Glutamatergic neuron (in vitro differentiated cells): ENCODE data around the gene TMEM39B. TPM values are rescaled to one million over a fixed set of nuclear protein-coding genes. Genes with fewer than 3 reads are reported as not detected.

Source experiments
- DNase-seq: peaks from one replicate; pipeline ENCODE4 v3.0.0; 2022
- H3K27ac Mint-ChIP-seq: one replicate; pipeline ENCODE4 v1.8.0; 2020; ENCODE audit warnings: mild to moderate bottlenecking, mixed read lengths, inconsistent platforms; ENCODE audit not compliant: unreplicated experiment
- H3K27me3 Mint-ChIP-seq: one replicate; pipeline ENCODE4 v1.8.0; 2020; ENCODE audit warnings: mild to moderate bottlenecking, moderate library complexity, mixed read lengths, inconsistent platforms; ENCODE audit not compliant: unreplicated experiment
- H3K36me3 Mint-ChIP-seq: one replicate; pipeline ENCODE4 v1.8.0; 2020; ENCODE audit warnings: mild to moderate bottlenecking, mixed read lengths, inconsistent platforms; ENCODE audit not compliant: unreplicated experiment
- H3K4me1 Mint-ChIP-seq: one replicate; pipeline ENCODE4 v1.8.0; 2020; ENCODE audit warnings: mild to moderate bottlenecking, low read depth, mixed read lengths, inconsistent platforms; ENCODE audit not compliant: unreplicated experiment
- H3K4me3 Mint-ChIP-seq: one replicate; pipeline ENCODE4 v1.8.0; 2020; ENCODE audit warnings: mild to moderate bottlenecking, mixed read lengths, inconsistent platforms; ENCODE audit not compliant: unreplicated experiment
- H3K9me3 Mint-ChIP-seq: one replicate; pipeline ENCODE4 v1.8.0; 2020; ENCODE audit warnings: mild to moderate bottlenecking, moderate library complexity, mixed read lengths, inconsistent platforms; ENCODE audit not compliant: unreplicated experiment
- total RNA-seq: library from RNA; stranded (reverse); fragmentation: NEBNext Ultra II Directional; extraction: Animal tissue kit (Norgen Biotek cat#: 25700); gene quantifications from one replicate; pipeline ENCODE4 v1.2.1, GENCODE V29; 2021; ENCODE audit not compliant: unreplicated experiment
- TF ChIP-seq, protein P1 (sequence below): fragments of 200-600 bp; sonication (generic); IDR thresholded peaks from one replicate; pipeline ENCODE4 v1.5.0; 2021; ENCODE audit not compliant: partially characterized antibody, unreplicated experiment

Gene TMEM39B
- total RNA-seq, 1 donor from 2014 or later, result 23.2 TPM

DNA sequence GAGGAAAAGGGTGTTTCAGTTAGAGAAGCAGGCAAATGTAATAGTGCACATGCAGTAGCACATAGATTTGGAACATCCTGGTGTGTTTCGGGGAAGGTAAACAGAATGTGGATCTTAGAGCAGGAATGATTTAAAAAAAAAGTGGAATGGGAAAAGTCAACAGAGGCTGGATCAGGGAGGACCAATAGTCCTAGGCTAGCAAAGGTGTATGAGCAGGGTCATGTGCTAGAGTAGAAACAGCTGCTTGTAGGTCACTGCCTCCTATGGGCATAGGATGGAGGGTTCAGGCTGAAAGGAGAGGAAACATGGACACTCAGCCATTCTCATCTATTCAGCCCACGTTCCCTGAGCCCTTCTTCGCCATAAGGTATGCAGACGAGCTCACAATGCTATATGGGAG lies 31.4 kb downstream of the TMEM39B start:
- Mint-ChIP-seq H3K9me3 (peaks cover 3% of the 10 kb centered on the region), H3K4me1 (peaks cover under 1% of the 10 kb centered on the region), H3K4me3 (no peak overlapping the region), H3K36me3 (peaks cover 5% of the 10 kb centered on the region), H3K27ac (no peak overlapping the region), H3K27me3 (no peaks in the 10 kb centered on the region)
- DNase-seq, result no peak
- TF ChIP-seq, protein P1, sequence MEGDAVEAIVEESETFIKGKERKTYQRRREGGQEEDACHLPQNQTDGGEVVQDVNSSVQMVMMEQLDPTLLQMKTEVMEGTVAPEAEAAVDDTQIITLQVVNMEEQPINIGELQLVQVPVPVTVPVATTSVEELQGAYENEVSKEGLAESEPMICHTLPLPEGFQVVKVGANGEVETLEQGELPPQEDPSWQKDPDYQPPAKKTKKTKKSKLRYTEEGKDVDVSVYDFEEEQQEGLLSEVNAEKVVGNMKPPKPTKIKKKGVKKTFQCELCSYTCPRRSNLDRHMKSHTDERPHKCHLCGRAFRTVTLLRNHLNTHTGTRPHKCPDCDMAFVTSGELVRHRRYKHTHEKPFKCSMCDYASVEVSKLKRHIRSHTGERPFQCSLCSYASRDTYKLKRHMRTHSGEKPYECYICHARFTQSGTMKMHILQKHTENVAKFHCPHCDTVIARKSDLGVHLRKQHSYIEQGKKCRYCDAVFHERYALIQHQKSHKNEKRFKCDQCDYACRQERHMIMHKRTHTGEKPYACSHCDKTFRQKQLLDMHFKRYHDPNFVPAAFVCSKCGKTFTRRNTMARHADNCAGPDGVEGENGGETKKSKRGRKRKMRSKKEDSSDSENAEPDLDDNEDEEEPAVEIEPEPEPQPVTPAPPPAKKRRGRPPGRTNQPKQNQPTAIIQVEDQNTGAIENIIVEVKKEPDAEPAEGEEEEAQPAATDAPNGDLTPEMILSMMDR, result no peak

DNA sequence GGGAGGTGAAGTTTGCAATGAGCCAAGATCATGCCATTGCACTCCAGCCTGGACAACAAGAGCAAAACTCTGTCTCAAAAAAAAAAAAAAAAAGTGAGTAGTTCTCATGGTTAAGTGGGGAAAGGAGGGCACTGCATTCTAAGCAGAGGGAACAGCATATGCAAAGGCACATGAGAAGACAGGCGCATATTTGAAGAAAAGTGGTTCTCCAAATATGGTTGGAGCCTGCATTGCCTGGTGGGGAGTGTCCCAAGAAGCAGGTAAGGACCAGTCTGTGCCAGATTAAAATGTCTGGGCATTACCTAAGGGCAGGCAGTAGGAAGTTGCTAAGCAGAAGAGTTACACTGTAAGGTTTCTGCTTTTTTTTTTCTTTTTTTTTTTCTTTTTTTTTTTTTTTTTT lies 32.6 kb downstream of the TMEM39B start:
- no peak for DNase-seq
- TF ChIP-seq, protein P1, result no peak
- Mint-ChIP-seq H3K4me3 (no peak overlapping the region), H3K36me3 (peaks cover 5% of the 10 kb centered on the region), H3K9me3 (peaks cover 3% of the 10 kb centered on the region), H3K27ac (no peak overlapping the region), H3K27me3 (no peaks in the 10 kb centered on the region), H3K4me1 (peaks cover 4% of the 10 kb centered on the region)

DNA sequence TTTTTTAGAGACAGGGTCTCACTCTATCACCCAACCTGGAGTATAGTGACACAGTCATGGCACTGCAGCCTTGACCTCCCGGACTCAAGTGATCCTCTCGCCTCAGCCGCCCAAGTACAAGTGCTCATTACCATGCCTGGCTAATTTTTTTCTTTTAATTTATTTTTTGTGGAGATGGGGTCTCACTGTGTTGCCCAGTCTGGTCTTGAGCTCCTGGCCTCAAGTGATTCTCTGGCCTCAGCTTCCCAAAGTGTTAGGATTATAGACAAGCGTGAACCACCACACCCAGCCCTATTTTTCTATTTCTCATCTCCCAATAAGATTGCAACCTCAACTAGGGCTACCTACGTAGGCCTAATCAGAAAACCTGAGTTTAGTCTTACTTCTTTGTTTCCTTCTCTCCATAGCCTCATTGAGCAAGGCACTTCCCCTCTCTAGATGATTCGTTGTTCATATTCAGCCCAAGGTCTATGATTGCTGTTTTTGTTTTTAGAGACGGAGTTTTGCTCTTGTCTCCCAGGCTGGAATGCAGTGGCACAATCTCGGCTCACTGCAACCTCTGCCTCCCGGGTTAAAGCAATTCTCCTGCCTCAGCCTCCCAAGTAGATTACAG lies 34.0 kb downstream of the TMEM39B start:
- no peak overlapping the region for H3K27ac Mint-ChIP-seq
- DNase-seq, result no peak
- H3K36me3 Mint-ChIP-seq, result peaks cover 3% of the 10 kb centered on the region
- H3K27me3 Mint-ChIP-seq, result no peaks in the 10 kb centered on the region
- peak overlapping the region; percentile 10 for H3K4me3 Mint-ChIP-seq
- H3K4me1 Mint-ChIP-seq, result peaks cover 6% of the 10 kb centered on the region
- peaks cover 3% of the 10 kb centered on the region for H3K9me3 Mint-ChIP-seq
- TF ChIP-seq, protein P1, result no peak

DNA sequence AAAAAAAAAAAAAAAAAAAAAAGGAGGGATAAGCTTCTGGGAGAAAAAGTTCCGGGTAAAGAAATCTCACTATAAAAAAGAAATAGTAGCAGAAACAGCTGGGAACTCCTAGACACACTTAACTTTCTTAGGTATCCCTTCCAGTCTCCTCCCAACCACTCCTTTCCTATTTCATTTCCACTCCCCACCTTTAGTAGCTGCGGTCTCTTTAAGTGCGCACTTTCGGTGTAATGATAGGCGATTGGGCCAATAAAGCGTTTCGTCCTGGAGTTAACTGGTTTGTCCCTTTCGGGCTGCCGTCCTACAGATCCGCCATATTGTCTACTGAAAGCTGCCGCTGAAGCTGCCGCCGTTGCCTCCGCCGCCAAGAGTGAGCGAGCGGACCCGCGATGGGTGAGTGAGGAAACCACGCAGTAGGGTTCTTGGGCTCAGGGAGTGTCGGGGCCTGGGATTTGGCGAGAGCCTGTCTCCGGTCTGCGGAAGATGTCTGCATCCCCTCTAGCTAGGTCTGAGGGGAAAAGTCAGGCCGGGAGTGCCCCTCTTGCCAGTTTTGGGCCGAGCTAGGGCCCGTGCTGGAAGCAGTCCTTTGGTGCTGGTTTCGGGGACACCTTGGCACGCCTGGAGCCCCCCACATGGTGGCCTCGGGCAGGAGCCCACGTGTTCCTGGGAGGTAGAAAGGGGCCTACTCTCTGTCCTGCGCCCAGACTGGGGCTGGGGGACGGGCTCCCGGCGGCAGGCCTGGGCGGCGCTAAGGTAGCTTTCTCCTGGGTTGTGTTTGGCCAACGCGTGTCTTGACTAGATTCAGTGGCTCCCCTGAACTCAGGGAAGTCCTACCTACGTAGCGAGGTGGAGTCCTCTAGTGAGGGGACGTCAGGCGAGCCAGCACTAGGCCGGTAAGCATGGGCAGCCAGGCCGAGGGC lies 35.3 kb downstream of the TMEM39B start, which contains the start of gene KPNA6:
KPNA6 (plus strand) TSS at position 315 of the 920 bp plus-strand sequence; CDS start at position 390, 75 bp downstream.
- Mint-ChIP-seq H3K4me3 (peak within 1 kb of the TSS; percentile 99), H3K9me3 (peaks cover 3% of the 10 kb centered on the region), H3K36me3 (no peaks in the 10 kb centered on the region), H3K27me3 (no peaks in the 10 kb centered on the region), H3K4me1 (peaks cover 8% of the 10 kb centered on the region), H3K27ac (peak within 1 kb of the TSS; percentile 98)
- TF ChIP-seq, protein P1, result no peak
- DNase-seq, result peak; percentile 90

DNA sequence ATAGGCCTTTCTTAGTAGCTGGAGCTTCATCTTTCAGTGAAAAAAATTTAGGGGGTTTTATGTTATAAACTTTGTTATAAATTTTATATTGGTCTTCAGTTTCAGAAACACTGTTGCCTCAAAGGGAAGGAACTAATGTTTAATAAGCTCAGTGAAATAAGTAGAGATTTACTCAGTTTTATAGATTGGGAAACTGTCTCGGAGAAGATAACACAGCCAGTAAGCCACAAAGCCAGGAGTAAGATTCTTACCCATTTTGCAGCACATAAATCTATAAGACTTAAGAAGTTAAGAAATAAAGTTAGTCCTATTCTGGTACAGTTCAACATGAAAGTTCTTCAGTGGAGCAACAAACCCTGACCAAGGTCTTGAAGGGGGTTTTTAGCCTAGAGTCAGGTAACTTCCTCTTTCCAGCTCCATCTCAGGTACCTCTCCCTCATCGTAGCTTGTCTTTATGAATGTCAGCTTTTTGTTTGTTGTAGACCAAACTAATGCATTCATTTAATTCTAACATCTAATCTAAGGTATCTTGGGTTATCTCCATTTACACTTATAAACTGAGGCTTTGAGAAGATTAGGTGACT lies 38.4 kb downstream of the TMEM39B start:
- Mint-ChIP-seq H3K4me3 (no peak overlapping the region), H3K27ac (no peak overlapping the region), H3K36me3 (no peaks in the 10 kb centered on the region), H3K9me3 (peaks cover 3% of the 10 kb centered on the region), H3K27me3 (no peaks in the 10 kb centered on the region), H3K4me1 (peaks cover 8% of the 10 kb centered on the region)
- no peak for DNase-seq
- TF ChIP-seq, protein P1, result no peak
